Measurements from ENCODE around the gene SLC35F3.

DNA sequence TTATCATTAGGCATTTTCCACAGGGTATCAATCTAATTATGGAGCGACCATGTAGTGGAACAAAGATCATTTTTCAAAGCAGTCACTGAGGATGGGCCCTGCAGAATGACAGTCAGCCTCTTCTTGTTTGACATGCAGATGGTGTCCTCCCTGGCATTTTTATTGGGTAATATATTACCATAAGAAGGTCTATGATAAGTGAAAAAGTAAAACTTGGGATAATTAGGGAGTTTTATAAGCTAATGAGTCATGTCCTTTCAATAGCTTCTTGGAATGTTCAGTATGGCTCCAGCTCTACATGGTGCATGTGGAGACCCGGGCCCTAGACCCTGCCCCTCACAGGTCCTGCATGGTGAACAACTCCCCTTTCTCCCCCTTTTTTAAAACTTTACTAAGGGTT is 236.5 kb downstream of the SLC35F3 start:
- TF ChIP-seq, protein P1, sequence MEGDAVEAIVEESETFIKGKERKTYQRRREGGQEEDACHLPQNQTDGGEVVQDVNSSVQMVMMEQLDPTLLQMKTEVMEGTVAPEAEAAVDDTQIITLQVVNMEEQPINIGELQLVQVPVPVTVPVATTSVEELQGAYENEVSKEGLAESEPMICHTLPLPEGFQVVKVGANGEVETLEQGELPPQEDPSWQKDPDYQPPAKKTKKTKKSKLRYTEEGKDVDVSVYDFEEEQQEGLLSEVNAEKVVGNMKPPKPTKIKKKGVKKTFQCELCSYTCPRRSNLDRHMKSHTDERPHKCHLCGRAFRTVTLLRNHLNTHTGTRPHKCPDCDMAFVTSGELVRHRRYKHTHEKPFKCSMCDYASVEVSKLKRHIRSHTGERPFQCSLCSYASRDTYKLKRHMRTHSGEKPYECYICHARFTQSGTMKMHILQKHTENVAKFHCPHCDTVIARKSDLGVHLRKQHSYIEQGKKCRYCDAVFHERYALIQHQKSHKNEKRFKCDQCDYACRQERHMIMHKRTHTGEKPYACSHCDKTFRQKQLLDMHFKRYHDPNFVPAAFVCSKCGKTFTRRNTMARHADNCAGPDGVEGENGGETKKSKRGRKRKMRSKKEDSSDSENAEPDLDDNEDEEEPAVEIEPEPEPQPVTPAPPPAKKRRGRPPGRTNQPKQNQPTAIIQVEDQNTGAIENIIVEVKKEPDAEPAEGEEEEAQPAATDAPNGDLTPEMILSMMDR (conservative IDR thresholded peaks at IDR 0.05; ENCODE audit: low read depth, low read length), result no peak
- no peak for TF ChIP-seq EZH2 (IDR thresholded peaks at IDR 0.05; ENCODE audit: borderline replicate concordance, low read depth, low read length, poor library complexity, severe bottlenecking)
